Embryonic facial prominence (tissue), 1 donor: ENCODE results near the gene BMP10.

Source experiments
- DNase-seq: peaks from one replicate; pipeline ENCODE4 v3.0.0-alpha.2; 2016; ENCODE audit errors: extremely low spot score

BMP10 gene

GRCh38 chr2:68819556-68819955, 51.6 kb downstream of the BMP10 start:
- DNase-seq = no peak

- no peak for DNase-seq
Observed at GRCh38 chr2:68817306-68817705, 53.9 kb downstream of the BMP10 start.
